Upper lobe of left lung (tissue), 4 donors: ENCODE data around the gene MYPOP.

Experiments
- EP300 ChIP-seq, 4 donors: sonication (generic); formaldehyde crosslinking; IDR thresholded peaks; one replicate each; pipeline ENCODE4 v1.5.1; 2017; ENCODE audit warnings: antibody characterized with exemption in 4 of 4, control low read depth in 2 of 4
- POLR2A ChIP-seq, 4 donors: fragments of 450-650 bp; IDR thresholded peaks; one replicate each; pipeline ENCODE4 v1.5.1; 2016 to 2017; ENCODE audit warnings: antibody characterized with exemption in 4 of 4, mild to moderate bottlenecking in 2 of 4
- TF ChIP-seq, protein P1 (sequence below), 6 experiments: fragments of 450-650 bp in 4 of 6; fragments of 200-600 bp in 2 of 6; sonication (generic) in 2 of 6; IDR thresholded peaks; one replicate each; pipeline ENCODE4 v1.5.1; 2016 to 2019; ENCODE audit warnings: antibody characterized with exemption in 6 of 6

DNA sequence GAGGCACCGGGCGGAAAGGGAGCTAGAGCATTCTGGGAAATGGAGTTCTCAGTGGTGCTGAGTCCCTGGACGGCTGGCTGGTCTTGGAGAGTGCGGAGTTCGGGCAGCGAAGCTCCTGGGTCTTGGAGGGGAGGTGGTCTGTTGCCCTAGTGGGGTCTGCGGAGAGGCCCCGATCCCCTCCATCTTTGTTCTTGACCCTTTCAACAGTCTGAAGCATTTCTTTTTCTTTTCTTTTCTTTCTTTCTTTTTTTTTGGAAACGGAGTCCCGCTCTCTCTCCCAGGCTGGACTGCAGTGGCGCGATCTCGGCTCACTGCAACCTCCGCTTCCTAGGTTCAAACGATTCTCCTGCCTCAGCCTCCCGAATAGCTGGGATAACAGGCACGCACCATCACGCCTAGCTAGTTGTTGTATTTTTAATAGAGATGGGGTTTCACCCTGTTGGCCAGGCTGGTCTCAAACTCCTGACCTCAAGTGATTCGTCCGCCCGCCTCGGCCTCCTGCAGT is 39.0 kb downstream of the MYPOP start:
- TF ChIP-seq POLR2A (IDR thresholded peaks at IDR 0.05) (no peak), EP300 (IDR thresholded peaks at IDR 0.05) (no peak)
- TF ChIP-seq, protein P1, sequence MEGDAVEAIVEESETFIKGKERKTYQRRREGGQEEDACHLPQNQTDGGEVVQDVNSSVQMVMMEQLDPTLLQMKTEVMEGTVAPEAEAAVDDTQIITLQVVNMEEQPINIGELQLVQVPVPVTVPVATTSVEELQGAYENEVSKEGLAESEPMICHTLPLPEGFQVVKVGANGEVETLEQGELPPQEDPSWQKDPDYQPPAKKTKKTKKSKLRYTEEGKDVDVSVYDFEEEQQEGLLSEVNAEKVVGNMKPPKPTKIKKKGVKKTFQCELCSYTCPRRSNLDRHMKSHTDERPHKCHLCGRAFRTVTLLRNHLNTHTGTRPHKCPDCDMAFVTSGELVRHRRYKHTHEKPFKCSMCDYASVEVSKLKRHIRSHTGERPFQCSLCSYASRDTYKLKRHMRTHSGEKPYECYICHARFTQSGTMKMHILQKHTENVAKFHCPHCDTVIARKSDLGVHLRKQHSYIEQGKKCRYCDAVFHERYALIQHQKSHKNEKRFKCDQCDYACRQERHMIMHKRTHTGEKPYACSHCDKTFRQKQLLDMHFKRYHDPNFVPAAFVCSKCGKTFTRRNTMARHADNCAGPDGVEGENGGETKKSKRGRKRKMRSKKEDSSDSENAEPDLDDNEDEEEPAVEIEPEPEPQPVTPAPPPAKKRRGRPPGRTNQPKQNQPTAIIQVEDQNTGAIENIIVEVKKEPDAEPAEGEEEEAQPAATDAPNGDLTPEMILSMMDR (IDR thresholded peaks at IDR 0.05) = no peak
